Memory B cell (primary cell): ENCODE results near the gene ARHGDIG.
A peak's percentile ranks its signal among the peaks of the same experiment; 100 is the strongest.

Source experiments
- ATAC-seq: fragments of 150-1000 bp; cut with Tn5 transposase; 2 replicates; pipeline ENCODE4 v1.10.0; 2021; ENCODE audit warnings: low read depth, mild to moderate bottlenecking, moderate library complexity
- DNase-seq, 2 donors: peaks; one replicate each; pipeline ENCODE4 v3.0.0; 2022; ENCODE audit warnings: low spot score in 2 of 2
- H3K27ac Mint-ChIP-seq: one replicate; pipeline ENCODE4 v1.8.0; 2022; ENCODE audit warnings: mild to moderate bottlenecking, moderate library complexity, mixed read lengths
- H3K27me3 Mint-ChIP-seq: one replicate; pipeline ENCODE4 v1.8.0; 2022; ENCODE audit warnings: mixed read lengths
- H3K36me3 Mint-ChIP-seq: one replicate; pipeline ENCODE4 v1.8.0; 2022; ENCODE audit warnings: mild to moderate bottlenecking, mixed read lengths
- H3K4me1 Mint-ChIP-seq: one replicate; pipeline ENCODE4 v1.8.0; 2022; ENCODE audit warnings: mixed read lengths
- H3K4me3 Mint-ChIP-seq: one replicate; pipeline ENCODE4 v1.8.0; 2022; ENCODE audit warnings: mild to moderate bottlenecking, moderate library complexity, mixed read lengths
- H3K9me3 Mint-ChIP-seq: one replicate; pipeline ENCODE4 v1.8.0; 2022; ENCODE audit warnings: mixed read lengths

Gene ARHGDIG

GRCh38 chr16:268141-269053, 12.0 kb upstream of the ARHGDIG start:
- Mint-ChIP-seq H3K36me3 (peaks cover 6% of the 10 kb centered on the region), H3K27me3 (peaks cover 1% of the 10 kb centered on the region), H3K4me3 (no peak overlapping the region), H3K4me1 (peaks cover 5% of the 10 kb centered on the region), H3K9me3 (no peaks in the 10 kb centered on the region), H3K27ac (no peak overlapping the region)
- ATAC-seq (no peak), DNase-seq (no peak)

GRCh38 chr16:269061-269796, 11.2 kb upstream of the ARHGDIG start:
- Mint-ChIP-seq H3K27ac (no peak overlapping the region), H3K4me1 (peaks cover 5% of the 10 kb centered on the region), H3K36me3 (peaks cover 2% of the 10 kb centered on the region), H3K9me3 (no peaks in the 10 kb centered on the region), H3K4me3 (no peak overlapping the region), H3K27me3 (peaks cover 1% of the 10 kb centered on the region)
- DNase-seq (no peak), ATAC-seq (no peak)

GRCh38 chr16:270381-271255, 9.8 kb upstream of the ARHGDIG start:
- Mint-ChIP-seq H3K27ac (no peak overlapping the region), H3K27me3 (peaks cover 5% of the 10 kb centered on the region), H3K9me3 (no peaks in the 10 kb centered on the region), H3K36me3 (peaks cover 2% of the 10 kb centered on the region), H3K4me1 (peaks cover 5% of the 10 kb centered on the region), H3K4me3 (no peak overlapping the region)
- ATAC-seq, result no peak
- no peak for DNase-seq

- Mint-ChIP-seq H3K4me3 (no peak overlapping the region), H3K4me1 (peaks cover 3% of the 10 kb centered on the region), H3K36me3 (no peaks in the 10 kb centered on the region), H3K27me3 (peaks cover 13% of the 10 kb centered on the region), H3K9me3 (no peaks in the 10 kb centered on the region), H3K27ac (no peak overlapping the region)
- ATAC-seq (no peak), DNase-seq (no peak)
These were observed 7.5 kb upstream of the ARHGDIG start for GRCh38 chr16:272633-273546.

- Mint-ChIP-seq H3K27ac (no peak overlapping the region), H3K4me1 (peaks cover 3% of the 10 kb centered on the region), H3K4me3 (no peak overlapping the region), H3K36me3 (no peaks in the 10 kb centered on the region), H3K9me3 (no peaks in the 10 kb centered on the region), H3K27me3 (peaks cover 15% of the 10 kb centered on the region)
- ATAC-seq (no peak), DNase-seq (no peak)
These were observed 6.6 kb upstream of the ARHGDIG start for GRCh38 chr16:273547-274421.

- DNase-seq (no peak), ATAC-seq (peak; percentile 46)
- Mint-ChIP-seq H3K27ac (no peak overlapping the region), H3K4me3 (peak overlapping the region; percentile 62), H3K27me3 (peaks cover 16% of the 10 kb centered on the region), H3K9me3 (no peaks in the 10 kb centered on the region), H3K36me3 (no peaks in the 10 kb centered on the region), H3K4me1 (peaks cover 5% of the 10 kb centered on the region)
These were observed 5.2 kb upstream of the ARHGDIG start for GRCh38 chr16:275041-275641.

GRCh38 chr16:275786-276232, 4.6 kb upstream of the ARHGDIG start, which contains the start of gene RGS11:
Gene RGS11, minus strand, starts transcription at chr16:275944. Its CDS starts 33 bp downstream, at chr16:275911.
- Mint-ChIP-seq H3K4me3 (peak within 1 kb of the TSS; percentile 62), H3K4me1 (peaks cover 5% of the 10 kb centered on the region), H3K36me3 (no peaks in the 10 kb centered on the region), H3K9me3 (no peaks in the 10 kb centered on the region), H3K27me3 (peaks cover 16% of the 10 kb centered on the region), H3K27ac (no peak within 1 kb of the TSS)
- DNase-seq, result no peak
- ATAC-seq, result no peak

GRCh38 chr16:276426-277077, 3.8 kb upstream of the ARHGDIG start:
- Mint-ChIP-seq H3K27me3 (peaks cover 18% of the 10 kb centered on the region), H3K4me1 (peaks cover 5% of the 10 kb centered on the region), H3K9me3 (no peaks in the 10 kb centered on the region), H3K27ac (no peak overlapping the region), H3K36me3 (no peaks in the 10 kb centered on the region), H3K4me3 (peak overlapping the region; percentile 55)
- DNase-seq, result no peak
- ATAC-seq, result no peak

GRCh38 chr16:278863-279366, 1.5 kb upstream of the ARHGDIG start:
- Mint-ChIP-seq H3K9me3 (no peaks in the 10 kb centered on the region), H3K4me1 (peaks cover 5% of the 10 kb centered on the region), H3K4me3 (no peak overlapping the region), H3K27me3 (peaks cover 19% of the 10 kb centered on the region), H3K27ac (no peak overlapping the region), H3K36me3 (no peaks in the 10 kb centered on the region)
- ATAC-seq (peak; percentile 58), DNase-seq (no peak)

GRCh38 chr16:279531-279930, 860 bp upstream of the ARHGDIG start:
- Mint-ChIP-seq H3K27ac (no peak overlapping the region), H3K4me1 (peaks cover 5% of the 10 kb centered on the region), H3K36me3 (no peaks in the 10 kb centered on the region), H3K9me3 (no peaks in the 10 kb centered on the region), H3K27me3 (peaks cover 19% of the 10 kb centered on the region), H3K4me3 (no peak overlapping the region)
- ATAC-seq (no peak), DNase-seq (no peak)

GRCh38 chr16:280005-280460, 358 bp upstream of the ARHGDIG start:
- Mint-ChIP-seq H3K4me3 (no peak overlapping the region), H3K27me3 (peaks cover 19% of the 10 kb centered on the region), H3K27ac (no peak overlapping the region), H3K36me3 (no peaks in the 10 kb centered on the region), H3K9me3 (no peaks in the 10 kb centered on the region), H3K4me1 (peaks cover 5% of the 10 kb centered on the region)
- ATAC-seq (no peak), DNase-seq (no peak)
